ENCODE results near the gene CHD6.

The CHD6 gene

GRCh38 chr20:41619360-41620100, 1.4 kb upstream of the CHD6 start:
- DNase-seq = no peak

GRCh38 chr20:41618807-41619311, 682 bp upstream of the CHD6 start:
- no peak for DNase-seq

- DNase-seq = no peak
Measured at GRCh38 chr20:41617059-41617901, 897 bp downstream of the CHD6 start.

- DNase-seq = no peak
Measured at GRCh38 chr20:41616228-41616627, 1.9 kb downstream of the CHD6 start.

- no peak for DNase-seq
Measured at GRCh38 chr20:41615676-41616075, 2.5 kb downstream of the CHD6 start.

GRCh38 chr20:41615110-41615509, 3.1 kb downstream of the CHD6 start:
- no peak for DNase-seq

- no peak for DNase-seq
Measured at GRCh38 chr20:41613321-41613720, 4.9 kb downstream of the CHD6 start.

- no peak for DNase-seq
Measured at GRCh38 chr20:41609474-41609873, 8.7 kb downstream of the CHD6 start.

GRCh38 chr20:41608606-41609005, 9.6 kb downstream of the CHD6 start:
- DNase-seq = no peak

GRCh38 chr20:41607791-41608190, 10.4 kb downstream of the CHD6 start:
- DNase-seq = no peak

GRCh38 chr20:41604002-41604401, 14.2 kb downstream of the CHD6 start:
- DNase-seq = no peak

GRCh38 chr20:41601742-41602141, 16.4 kb downstream of the CHD6 start:
- DNase-seq = no peak

GRCh38 chr20:41600926-41601631, 17.1 kb downstream of the CHD6 start:
- DNase-seq = no peak

GRCh38 chr20:41599699-41600104, 18.5 kb downstream of the CHD6 start:
- no peak for DNase-seq

- no peak for DNase-seq
Measured at GRCh38 chr20:41598719-41599118, 19.5 kb downstream of the CHD6 start.

GRCh38 chr20:41594514-41595322, 23.5 kb downstream of the CHD6 start:
- no peak for DNase-seq

- no peak for DNase-seq
Measured at GRCh38 chr20:41592516-41593216, 25.5 kb downstream of the CHD6 start.

GRCh38 chr20:41587956-41588355, 30.2 kb downstream of the CHD6 start:
- DNase-seq = no peak

- no peak for DNase-seq
Measured at GRCh38 chr20:41587523-41587922, 30.7 kb downstream of the CHD6 start.

GRCh38 chr20:41586772-41587171, 31.4 kb downstream of the CHD6 start:
- no peak for DNase-seq

- no peak for DNase-seq
Measured at GRCh38 chr20:41580350-41580749, 37.8 kb downstream of the CHD6 start.

Measured in KG1 (cell line).